ENCODE results near the gene ANO9. TPM values are rescaled to one million over a fixed set of nuclear protein-coding genes. Genes with fewer than 3 reads are reported as not detected.
"Not testable (repeated sequence)": the region's sequence is repeated elsewhere in the genome, so short reads cannot be mapped to it uniquely, and the experiment has no call there.

Gene ANO9
- total RNA-seq, 3 donors from 2014 or later = 16.5 to 21.7 (median 20.4) TPM

DNA sequence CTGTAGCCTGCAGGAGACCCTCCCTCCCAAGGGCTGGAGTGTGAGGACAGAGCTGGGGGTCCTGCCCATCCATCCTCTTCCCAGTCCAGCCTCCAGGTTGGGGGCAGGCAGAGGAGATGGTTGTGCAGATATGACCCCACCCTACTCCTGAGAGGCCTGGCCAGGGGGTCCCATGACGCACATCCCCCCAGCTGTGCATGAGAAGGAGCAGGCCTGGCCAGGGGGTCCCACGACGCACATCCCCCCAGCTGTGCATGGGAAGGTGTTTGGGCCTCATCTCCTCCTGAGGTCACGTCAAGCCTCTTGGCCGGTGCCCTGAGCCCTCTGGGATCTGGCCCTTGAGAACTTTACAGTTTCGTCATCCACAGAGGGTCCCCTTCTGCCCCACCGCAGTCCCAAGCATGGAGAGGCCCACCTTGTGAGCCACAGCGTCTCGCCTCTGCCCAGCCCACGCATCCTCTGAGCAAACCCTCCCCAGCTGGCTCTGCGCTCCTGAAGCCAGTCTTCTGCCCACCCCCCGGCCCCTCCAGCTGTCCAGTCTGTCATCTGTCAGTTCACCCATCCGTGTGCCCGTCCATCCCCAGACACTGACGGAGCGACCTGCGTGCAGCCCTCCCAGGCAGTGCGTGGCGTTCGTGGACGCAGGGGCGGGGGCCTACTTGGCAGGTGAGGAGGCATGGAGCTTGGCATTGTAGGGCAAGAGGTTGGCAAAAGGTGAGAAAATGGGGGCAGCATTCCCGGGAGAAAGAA, 2.3 kb downstream of the ANO9 start:
- ATAC-seq (no peak), DNase-seq (no peak)
- H3K9me3 Mint-ChIP-seq = no peaks in the 10 kb centered on the region
- no peaks in the 10 kb centered on the region for H3K36me3 Mint-ChIP-seq (ENCODE audit: insufficient read depth)
- H3K27me3 Mint-ChIP-seq (ENCODE audit: low read depth) = peaks cover 2% of the 10 kb centered on the region
- H3K4me1 Mint-ChIP-seq (ENCODE audit: low read depth) = peaks cover 30% of the 10 kb centered on the region
- H3K4me3 Mint-ChIP-seq = no peak overlapping the region

- ATAC-seq (no peak), DNase-seq (no peak)
- H3K4me1 Mint-ChIP-seq (ENCODE audit: low read depth) = peaks cover 30% of the 10 kb centered on the region
- no peaks in the 10 kb centered on the region for H3K27me3 Mint-ChIP-seq (ENCODE audit: low read depth)
- no peak overlapping the region for H3K4me3 Mint-ChIP-seq
- H3K9me3 Mint-ChIP-seq = no peaks in the 10 kb centered on the region
- H3K36me3 Mint-ChIP-seq (ENCODE audit: insufficient read depth) = no peaks in the 10 kb centered on the region
Measured at GRCh38 chr11:438101-438844, 3.5 kb downstream of the ANO9 start.

- no peaks in the 10 kb centered on the region for H3K36me3 Mint-ChIP-seq (ENCODE audit: insufficient read depth)
- ATAC-seq = no peak
- no peaks in the 10 kb centered on the region for H3K9me3 Mint-ChIP-seq
- no peaks in the 10 kb centered on the region for H3K27me3 Mint-ChIP-seq (ENCODE audit: low read depth)
- no peak for DNase-seq
- no peak overlapping the region for H3K4me3 Mint-ChIP-seq
- H3K4me1 Mint-ChIP-seq (ENCODE audit: low read depth) = peaks cover 30% of the 10 kb centered on the region
Measured at GRCh38 chr11:437228-437870, 4.5 kb downstream of the ANO9 start.

DNA sequence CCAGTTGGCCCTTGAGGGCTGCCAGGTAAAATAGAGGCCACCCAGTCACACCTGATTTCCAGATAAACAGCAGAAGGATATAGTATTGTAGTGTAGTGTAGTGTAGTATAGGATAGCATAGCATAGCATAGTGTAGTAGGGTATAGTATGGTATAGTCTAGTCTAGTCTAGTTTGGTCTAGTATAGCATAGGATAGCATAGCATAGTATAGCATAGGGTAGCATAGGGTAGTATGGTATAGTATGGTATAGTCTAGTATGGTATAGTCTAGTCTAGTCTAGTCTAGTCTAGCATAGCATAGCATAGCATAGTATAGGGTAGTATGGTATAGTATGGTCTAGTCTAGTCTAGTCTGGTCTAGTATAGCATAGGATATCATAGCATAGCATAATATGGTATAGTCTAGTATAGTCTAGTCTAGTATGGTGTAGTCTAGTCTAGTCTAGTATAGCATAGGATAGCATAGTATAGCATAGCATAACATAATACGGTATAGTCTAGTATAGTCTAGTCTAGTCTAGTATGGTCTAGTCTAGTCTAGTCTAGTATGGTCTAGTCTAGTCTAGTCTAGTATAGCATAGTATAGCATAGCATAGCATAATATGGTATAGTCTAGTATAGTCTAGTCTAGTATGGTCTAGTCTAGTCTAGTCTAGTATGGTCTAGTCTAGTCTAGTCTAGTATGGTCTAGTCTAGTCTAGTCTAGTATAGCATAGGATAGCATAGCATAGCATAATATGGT, 6.6 kb downstream of the ANO9 start:
- not testable (repeated sequence) for H3K36me3 Mint-ChIP-seq (ENCODE audit: insufficient read depth); H3K27me3 Mint-ChIP-seq (ENCODE audit: low read depth); H3K4me3 Mint-ChIP-seq; H3K9me3 Mint-ChIP-seq; ATAC-seq; DNase-seq
- H3K4me1 Mint-ChIP-seq (ENCODE audit: low read depth) = peaks cover 21% of the 10 kb centered on the region

DNA sequence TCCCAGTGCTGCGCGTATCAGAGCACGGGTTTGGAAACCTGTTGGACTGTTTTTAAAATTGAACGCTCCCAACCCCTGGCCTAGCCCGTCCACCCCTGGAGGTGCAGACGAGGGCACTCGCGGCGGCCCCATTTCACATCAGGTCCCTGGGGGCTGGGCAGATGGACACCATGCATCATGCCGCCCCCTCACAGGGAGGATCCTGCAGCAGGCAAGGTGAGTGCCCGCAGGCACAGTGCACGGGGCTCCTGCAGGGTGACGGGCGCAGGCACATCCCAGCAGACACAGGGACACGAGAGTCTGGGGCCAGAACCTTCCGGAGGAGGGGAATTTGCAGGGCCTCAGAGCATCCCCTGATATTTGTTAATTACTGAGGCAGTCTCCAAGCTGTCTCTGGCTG, 7.3 kb downstream of the ANO9 start:
- Mint-ChIP-seq H3K9me3 (no peaks in the 10 kb centered on the region), H3K27me3 (ENCODE audit: low read depth) (no peaks in the 10 kb centered on the region), H3K4me3 (no peak overlapping the region), H3K4me1 (ENCODE audit: low read depth) (peaks cover 15% of the 10 kb centered on the region), H3K36me3 (ENCODE audit: insufficient read depth) (no peaks in the 10 kb centered on the region)
- ATAC-seq (no peak), DNase-seq (no peak)

DNA sequence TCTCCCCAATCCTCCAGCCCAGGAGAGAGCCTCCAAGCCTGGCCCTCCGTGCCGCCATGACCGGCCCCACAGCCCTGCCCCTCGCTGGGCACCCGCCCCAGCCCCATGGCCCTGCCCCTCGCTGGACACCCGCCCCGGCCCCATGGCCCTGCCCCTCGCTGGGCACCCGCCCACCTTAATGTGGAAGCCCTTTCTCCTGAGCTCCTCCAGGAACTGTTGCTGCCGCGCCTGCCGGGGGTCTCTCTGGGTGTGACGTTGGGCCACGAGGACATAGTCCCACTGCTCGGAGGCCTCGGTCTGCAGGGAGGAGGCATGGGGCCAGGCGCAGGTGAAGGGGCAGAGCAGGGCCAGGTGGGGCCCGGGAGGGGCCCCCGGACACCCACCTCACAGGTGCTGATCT, 8.2 kb downstream of the ANO9 start:
- H3K4me1 Mint-ChIP-seq (ENCODE audit: low read depth) = peaks cover 14% of the 10 kb centered on the region
- H3K4me3 Mint-ChIP-seq = no peak overlapping the region
- no peaks in the 10 kb centered on the region for H3K27me3 Mint-ChIP-seq (ENCODE audit: low read depth)
- no peaks in the 10 kb centered on the region for H3K36me3 Mint-ChIP-seq (ENCODE audit: insufficient read depth)
- no peaks in the 10 kb centered on the region for H3K9me3 Mint-ChIP-seq
- ATAC-seq = no peak
- no peak for DNase-seq

DNA sequence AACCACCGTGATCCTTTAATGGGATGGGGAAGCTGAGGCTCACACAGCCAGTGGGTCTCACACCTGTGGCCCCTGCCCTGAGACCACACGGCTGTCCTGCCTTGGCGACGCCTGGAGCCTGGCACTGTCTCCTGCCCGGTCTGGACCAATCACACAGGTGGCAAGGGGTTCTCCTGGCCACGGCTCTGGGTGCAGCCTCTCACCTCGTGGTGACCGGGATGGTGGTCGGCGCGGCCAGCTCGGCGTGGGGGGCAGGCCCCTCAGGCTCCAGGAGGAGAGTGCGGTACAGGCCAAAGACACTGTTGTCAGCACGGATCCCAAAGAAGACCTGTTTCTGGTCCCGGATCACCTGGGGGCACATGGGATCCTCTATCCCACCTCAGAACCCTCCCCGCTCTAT, 8.7 kb downstream of the ANO9 start:
- no peaks in the 10 kb centered on the region for H3K36me3 Mint-ChIP-seq (ENCODE audit: insufficient read depth)
- no peak overlapping the region for H3K4me3 Mint-ChIP-seq
- ATAC-seq (no peak), DNase-seq (no peak)
- no peaks in the 10 kb centered on the region for H3K27me3 Mint-ChIP-seq (ENCODE audit: low read depth)
- peaks cover 11% of the 10 kb centered on the region for H3K4me1 Mint-ChIP-seq (ENCODE audit: low read depth)
- H3K9me3 Mint-ChIP-seq = no peaks in the 10 kb centered on the region

GRCh38 chr11:432501-433100, 9.2 kb downstream of the ANO9 start:
- H3K9me3 Mint-ChIP-seq = no peaks in the 10 kb centered on the region
- H3K4me1 Mint-ChIP-seq (ENCODE audit: low read depth) = peaks cover 9% of the 10 kb centered on the region
- no peak overlapping the region for H3K4me3 Mint-ChIP-seq
- ATAC-seq = no peak
- H3K36me3 Mint-ChIP-seq (ENCODE audit: insufficient read depth) = no peaks in the 10 kb centered on the region
- no peaks in the 10 kb centered on the region for H3K27me3 Mint-ChIP-seq (ENCODE audit: low read depth)
- no peak for DNase-seq

DNA sequence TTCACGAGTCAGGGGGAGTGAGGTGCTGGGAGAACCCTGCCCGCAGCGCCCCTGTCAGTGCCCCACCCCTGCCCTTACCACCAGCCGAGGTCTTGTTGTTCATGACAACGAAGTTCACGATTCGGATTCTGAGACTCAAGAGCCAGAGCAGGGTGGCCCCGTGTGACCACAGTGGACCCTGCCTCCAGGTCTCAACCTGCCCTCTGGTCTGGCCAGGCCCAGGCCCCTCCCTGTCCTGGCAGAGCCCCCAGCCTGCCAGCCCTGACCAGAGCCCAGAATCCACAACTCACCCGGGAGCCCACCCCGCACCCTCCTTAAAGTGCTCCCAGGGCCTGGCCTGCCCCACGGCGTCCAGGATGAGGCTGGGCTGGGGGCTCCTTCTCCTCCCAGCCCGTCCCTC, 9.9 kb downstream of the ANO9 start:
- H3K27me3 Mint-ChIP-seq (ENCODE audit: low read depth) = no peaks in the 10 kb centered on the region
- no peak for ATAC-seq
- H3K4me1 Mint-ChIP-seq (ENCODE audit: low read depth) = peaks cover 4% of the 10 kb centered on the region
- H3K4me3 Mint-ChIP-seq = no peak overlapping the region
- no peaks in the 10 kb centered on the region for H3K36me3 Mint-ChIP-seq (ENCODE audit: insufficient read depth)
- no peaks in the 10 kb centered on the region for H3K9me3 Mint-ChIP-seq
- DNase-seq = no peak

DNA sequence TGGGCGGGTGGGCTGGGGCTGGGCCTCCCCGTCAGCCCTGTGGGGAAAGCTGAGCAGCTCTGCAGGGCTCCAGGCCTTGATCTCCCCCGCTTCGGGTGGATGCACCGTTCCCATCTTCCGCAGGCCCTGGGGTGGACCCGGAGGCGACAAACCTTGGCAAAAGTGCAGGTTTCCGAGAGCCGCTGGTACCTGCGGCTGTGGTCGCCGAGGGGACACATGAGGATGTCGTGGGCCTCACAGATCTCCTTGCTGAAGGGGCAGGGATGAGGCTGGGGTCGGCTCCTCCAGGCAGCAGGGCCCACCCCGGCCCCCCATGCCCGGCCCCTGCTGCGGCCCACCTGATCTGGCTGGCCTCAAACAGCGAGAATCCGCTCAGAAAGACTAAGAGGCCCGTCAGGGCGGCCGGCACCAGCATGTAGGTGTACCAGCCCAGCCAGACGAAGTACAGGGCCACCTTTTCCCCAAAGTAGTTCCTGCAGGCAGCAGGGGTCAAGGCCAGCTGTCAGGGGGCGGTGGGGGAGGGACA, 11.8 kb downstream of the ANO9 start:
- ATAC-seq (no peak), DNase-seq (no peak)
- H3K4me1 Mint-ChIP-seq (ENCODE audit: low read depth) = no peaks in the 10 kb centered on the region
- no peaks in the 10 kb centered on the region for H3K27me3 Mint-ChIP-seq (ENCODE audit: low read depth)
- no peaks in the 10 kb centered on the region for H3K9me3 Mint-ChIP-seq
- no peak overlapping the region for H3K4me3 Mint-ChIP-seq
- H3K36me3 Mint-ChIP-seq (ENCODE audit: insufficient read depth) = peaks cover 4% of the 10 kb centered on the region

GRCh38 chr11:429391-429790, 12.4 kb downstream of the ANO9 start:
- DNase-seq = no peak
- no peak for ATAC-seq
- H3K27me3 Mint-ChIP-seq (ENCODE audit: low read depth) = no peaks in the 10 kb centered on the region
- H3K36me3 Mint-ChIP-seq (ENCODE audit: insufficient read depth) = peaks cover 7% of the 10 kb centered on the region
- no peaks in the 10 kb centered on the region for H3K4me1 Mint-ChIP-seq (ENCODE audit: low read depth)
- H3K9me3 Mint-ChIP-seq = no peaks in the 10 kb centered on the region
- no peak overlapping the region for H3K4me3 Mint-ChIP-seq

DNA sequence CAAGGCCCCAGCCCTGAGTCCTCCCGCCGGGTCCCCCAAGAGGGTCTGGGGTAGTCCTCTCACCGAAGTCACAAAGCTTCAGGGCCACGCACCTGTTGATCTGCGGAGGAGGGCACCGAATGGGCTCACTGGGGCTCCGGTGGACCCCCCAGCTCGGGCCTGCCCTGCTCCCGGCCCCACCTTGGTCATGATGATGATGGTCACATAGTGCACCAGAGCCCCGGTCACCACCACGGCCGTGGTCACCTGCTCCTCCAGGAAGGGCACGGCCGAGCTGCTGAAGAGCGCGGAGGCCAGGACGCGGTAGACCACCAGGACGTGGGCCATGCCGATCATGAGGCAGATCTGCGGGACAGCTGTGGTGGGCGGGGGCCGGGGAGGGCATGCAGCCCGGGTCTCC, 13.5 kb downstream of the ANO9 start:
- ATAC-seq = no peak
- Mint-ChIP-seq H3K36me3 (ENCODE audit: insufficient read depth) (peaks cover 10% of the 10 kb centered on the region), H3K9me3 (no peaks in the 10 kb centered on the region), H3K4me1 (ENCODE audit: low read depth) (no peaks in the 10 kb centered on the region), H3K27me3 (ENCODE audit: low read depth) (no peaks in the 10 kb centered on the region), H3K4me3 (no peak overlapping the region)
- no peak for DNase-seq

DNA sequence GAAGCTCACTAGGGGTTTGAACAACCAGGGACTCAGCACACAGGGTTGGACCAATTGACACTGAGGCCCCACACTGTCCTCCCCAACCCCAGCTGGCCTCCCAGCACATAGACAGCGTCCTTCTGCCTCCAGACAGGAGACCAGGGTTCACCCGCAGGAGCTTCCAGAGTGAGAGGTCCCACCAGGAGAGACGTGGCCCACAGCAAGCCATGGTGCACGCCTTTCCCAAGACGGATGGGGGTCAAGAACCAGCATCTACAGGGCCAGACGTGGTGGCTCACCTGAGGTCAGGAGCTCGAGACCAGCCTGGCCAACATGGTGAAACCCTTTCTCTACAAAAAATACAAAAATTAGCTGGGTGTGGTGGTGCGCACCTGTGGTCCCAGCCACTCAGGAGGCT, 15.0 kb downstream of the ANO9 start:
- Mint-ChIP-seq H3K4me3 (no peak overlapping the region), H3K27me3 (ENCODE audit: low read depth) (no peaks in the 10 kb centered on the region), H3K4me1 (ENCODE audit: low read depth) (no peaks in the 10 kb centered on the region), H3K36me3 (ENCODE audit: insufficient read depth) (peaks cover 10% of the 10 kb centered on the region), H3K9me3 (no peaks in the 10 kb centered on the region)
- ATAC-seq (no peak), DNase-seq (no peak)

- Mint-ChIP-seq H3K9me3 (no peaks in the 10 kb centered on the region), H3K4me3 (no peak overlapping the region), H3K4me1 (ENCODE audit: low read depth) (no peaks in the 10 kb centered on the region), H3K36me3 (ENCODE audit: insufficient read depth) (peaks cover 10% of the 10 kb centered on the region), H3K27me3 (ENCODE audit: low read depth) (no peaks in the 10 kb centered on the region)
- no peak for ATAC-seq
- DNase-seq = no peak
Measured at GRCh38 chr11:425301-425700, 16.5 kb downstream of the ANO9 start.
